Measurements from ENCODE around the gene RNU1-3.
"Not testable (repeated sequence)": the region's sequence is repeated elsewhere in the genome, so short reads cannot be mapped to it uniquely, and the experiment has no call there.

Gene RNU1-3

GRCh38 chr1:16666502-16667413, at the start of gene RNU1-3:
TSS of gene RNU1-3 (minus strand) at chr1:16666948.
- not testable (repeated sequence) for H3K9me3 ChIP-seq (ENCODE audit: low read length); H3K4me3 ChIP-seq (ENCODE audit: low read length); H3K4me1 ChIP-seq (ENCODE audit: insufficient read depth, low read length); H2AFZ ChIP-seq (ENCODE audit: low read depth, low read length); H3K27me3 ChIP-seq (ENCODE audit: insufficient read depth, low read length); H3K36me3 ChIP-seq (ENCODE audit: insufficient read depth, low read length)

- H3K9me3 ChIP-seq (ENCODE audit: low read length); H2AFZ ChIP-seq (ENCODE audit: low read depth, low read length); H3K36me3 ChIP-seq (ENCODE audit: insufficient read depth, low read length); H3K4me3 ChIP-seq (ENCODE audit: low read length); H3K4me1 ChIP-seq (ENCODE audit: insufficient read depth, low read length); H3K27me3 ChIP-seq (ENCODE audit: insufficient read depth, low read length): not testable (repeated sequence)
Measured at GRCh38 chr1:16713480-16713879, 46.7 kb upstream of the RNU1-3 start.

- H3K4me1 ChIP-seq (ENCODE audit: insufficient read depth, low read length); H3K27me3 ChIP-seq (ENCODE audit: insufficient read depth, low read length); H3K4me3 ChIP-seq (ENCODE audit: low read length); H2AFZ ChIP-seq (ENCODE audit: low read depth, low read length); H3K9me3 ChIP-seq (ENCODE audit: low read length); H3K36me3 ChIP-seq (ENCODE audit: insufficient read depth, low read length): not testable (repeated sequence)
Measured at GRCh38 chr1:16712984-16713383, 46.2 kb upstream of the RNU1-3 start.

- H3K27me3 ChIP-seq (ENCODE audit: insufficient read depth, low read length); H3K4me1 ChIP-seq (ENCODE audit: insufficient read depth, low read length); H3K36me3 ChIP-seq (ENCODE audit: insufficient read depth, low read length); H3K9me3 ChIP-seq (ENCODE audit: low read length); H3K4me3 ChIP-seq (ENCODE audit: low read length); H2AFZ ChIP-seq (ENCODE audit: low read depth, low read length): not testable (repeated sequence)
Measured at GRCh38 chr1:16712582-16712981, 45.8 kb upstream of the RNU1-3 start.

GRCh38 chr1:16712131-16712530, 45.4 kb upstream of the RNU1-3 start:
- H3K4me3 ChIP-seq (ENCODE audit: low read length); H3K27me3 ChIP-seq (ENCODE audit: insufficient read depth, low read length); H3K4me1 ChIP-seq (ENCODE audit: insufficient read depth, low read length); H3K36me3 ChIP-seq (ENCODE audit: insufficient read depth, low read length); H3K9me3 ChIP-seq (ENCODE audit: low read length); H2AFZ ChIP-seq (ENCODE audit: low read depth, low read length): not testable (repeated sequence)

- H2AFZ ChIP-seq (ENCODE audit: low read depth, low read length); H3K4me3 ChIP-seq (ENCODE audit: low read length); H3K27me3 ChIP-seq (ENCODE audit: insufficient read depth, low read length); H3K9me3 ChIP-seq (ENCODE audit: low read length); H3K4me1 ChIP-seq (ENCODE audit: insufficient read depth, low read length); H3K36me3 ChIP-seq (ENCODE audit: insufficient read depth, low read length): not testable (repeated sequence)
Measured at GRCh38 chr1:16710618-16711017, 43.9 kb upstream of the RNU1-3 start.

GRCh38 chr1:16709659-16710087, 42.9 kb upstream of the RNU1-3 start:
- not testable (repeated sequence) for H2AFZ ChIP-seq (ENCODE audit: low read depth, low read length); H3K9me3 ChIP-seq (ENCODE audit: low read length); H3K36me3 ChIP-seq (ENCODE audit: insufficient read depth, low read length); H3K27me3 ChIP-seq (ENCODE audit: insufficient read depth, low read length); H3K4me1 ChIP-seq (ENCODE audit: insufficient read depth, low read length); H3K4me3 ChIP-seq (ENCODE audit: low read length)

- not testable (repeated sequence) for H3K4me1 ChIP-seq (ENCODE audit: insufficient read depth, low read length); H3K36me3 ChIP-seq (ENCODE audit: insufficient read depth, low read length); H3K27me3 ChIP-seq (ENCODE audit: insufficient read depth, low read length); H3K4me3 ChIP-seq (ENCODE audit: low read length); H2AFZ ChIP-seq (ENCODE audit: low read depth, low read length); H3K9me3 ChIP-seq (ENCODE audit: low read length)
Measured at GRCh38 chr1:16708704-16709103, 42.0 kb upstream of the RNU1-3 start.

- H3K9me3 ChIP-seq (ENCODE audit: low read length); H3K36me3 ChIP-seq (ENCODE audit: insufficient read depth, low read length); H3K27me3 ChIP-seq (ENCODE audit: insufficient read depth, low read length); H3K4me1 ChIP-seq (ENCODE audit: insufficient read depth, low read length); H2AFZ ChIP-seq (ENCODE audit: low read depth, low read length); H3K4me3 ChIP-seq (ENCODE audit: low read length): not testable (repeated sequence)
Measured at GRCh38 chr1:16707130-16708093, 40.7 kb upstream of the RNU1-3 start.

- H3K9me3 ChIP-seq (ENCODE audit: low read length); H3K27me3 ChIP-seq (ENCODE audit: insufficient read depth, low read length); H3K4me3 ChIP-seq (ENCODE audit: low read length); H3K36me3 ChIP-seq (ENCODE audit: insufficient read depth, low read length); H2AFZ ChIP-seq (ENCODE audit: low read depth, low read length); H3K4me1 ChIP-seq (ENCODE audit: insufficient read depth, low read length): not testable (repeated sequence)
Measured at GRCh38 chr1:16706302-16706701, 39.6 kb upstream of the RNU1-3 start.

- H3K27me3 ChIP-seq (ENCODE audit: insufficient read depth, low read length); H2AFZ ChIP-seq (ENCODE audit: low read depth, low read length); H3K4me3 ChIP-seq (ENCODE audit: low read length); H3K4me1 ChIP-seq (ENCODE audit: insufficient read depth, low read length); H3K9me3 ChIP-seq (ENCODE audit: low read length); H3K36me3 ChIP-seq (ENCODE audit: insufficient read depth, low read length): not testable (repeated sequence)
Measured at GRCh38 chr1:16704502-16705100, 37.9 kb upstream of the RNU1-3 start.

GRCh38 chr1:16704076-16704475, 37.3 kb upstream of the RNU1-3 start:
- H2AFZ ChIP-seq (ENCODE audit: low read depth, low read length); H3K4me3 ChIP-seq (ENCODE audit: low read length); H3K4me1 ChIP-seq (ENCODE audit: insufficient read depth, low read length); H3K9me3 ChIP-seq (ENCODE audit: low read length); H3K36me3 ChIP-seq (ENCODE audit: insufficient read depth, low read length); H3K27me3 ChIP-seq (ENCODE audit: insufficient read depth, low read length): not testable (repeated sequence)

GRCh38 chr1:16703602-16704001, 36.9 kb upstream of the RNU1-3 start:
- H3K4me1 ChIP-seq (ENCODE audit: insufficient read depth, low read length); H3K9me3 ChIP-seq (ENCODE audit: low read length); H3K36me3 ChIP-seq (ENCODE audit: insufficient read depth, low read length); H3K4me3 ChIP-seq (ENCODE audit: low read length); H3K27me3 ChIP-seq (ENCODE audit: insufficient read depth, low read length); H2AFZ ChIP-seq (ENCODE audit: low read depth, low read length): not testable (repeated sequence)
